BLaER1 treated with 17β-estradiol and CSF1 and Interleukin-3, amounts not matched to agents 10 nM and 100 nM (cell line): ENCODE data around the gene DAGLB.
"Not testable (repeated sequence)": the region's sequence is repeated elsewhere in the genome, so short reads cannot be mapped to it uniquely, and the experiment has no call there.

ENCODE experiments used
- H3K27ac ChIP-seq, 11 experiments: shearing (Covaris generic); formaldehyde crosslinking; 2 replicates each; pipeline ENCODE4 v1.8.1; 2022
- H3K27me3 ChIP-seq, 11 experiments: shearing (Covaris generic); formaldehyde crosslinking; 2 replicates each; pipeline ENCODE4 v1.8.1; 2022
- H3K36me3 ChIP-seq, 11 experiments: shearing (Covaris generic); formaldehyde crosslinking; 2 replicates each; pipeline ENCODE4 v1.8.1; 2022
- H3K4me1 ChIP-seq, 10 experiments: shearing (Covaris generic); formaldehyde crosslinking; 2 replicates each; pipeline ENCODE4 v1.8.1; 2022
- H3K4me2 ChIP-seq, 11 experiments: shearing (Covaris generic); formaldehyde crosslinking; 2 replicates each; pipeline ENCODE4 v1.8.1; 2022
- H3K4me3 ChIP-seq, 10 experiments: shearing (Covaris generic); formaldehyde crosslinking; 2 replicates each; pipeline ENCODE4 v1.8.1; 2022
- H3K9ac ChIP-seq, 11 experiments: shearing (Covaris generic); formaldehyde crosslinking; 2 replicates each; pipeline ENCODE4 v1.8.1; 2022
- H3K9me3 ChIP-seq, 11 experiments: shearing (Covaris generic); formaldehyde crosslinking; replicated peaks in 1 of 11; 2 replicates each; pipeline ENCODE4 v1.8.1; 2022
- H4K20me1 ChIP-seq, 11 experiments: shearing (Covaris generic); formaldehyde crosslinking; 2 replicates each; pipeline ENCODE4 v1.8.1; 2022
- Cebpa-rat ChIP-seq, 11 experiments: shearing (Covaris generic); IDR thresholded peaks; 2 replicates each; pipeline ENCODE4 v1.8.1; 2022

The DAGLB gene

DNA sequence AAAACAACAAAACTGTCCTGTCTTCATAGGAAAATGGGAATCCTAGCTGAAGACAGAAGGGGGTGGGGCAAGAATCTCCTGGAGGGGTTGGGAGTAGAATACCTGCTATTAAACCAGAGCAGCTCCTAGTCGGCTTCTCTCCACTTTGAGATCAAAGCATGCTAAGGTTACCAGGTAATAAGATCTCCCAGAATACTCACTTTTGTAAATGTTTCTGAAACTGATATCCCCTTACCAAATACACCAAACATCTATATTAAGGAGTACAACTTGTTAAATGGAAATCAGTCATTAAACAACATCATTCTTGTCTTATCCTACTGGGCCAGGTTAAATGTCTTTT lies 29.5 kb upstream of the DAGLB start:
- peaks cover 29 to 96% (median 67%) of the 10 kb centered on the region in 11 experiments for H3K36me3 ChIP-seq
- no peak for TF ChIP-seq Cebpa-rat (IDR thresholded peaks at IDR 0.05)
- peaks cover 94 to 100% (median 100%) of the 10 kb centered on the region in 11 experiments; a peak in 21 of 22 replicates for H4K20me1 ChIP-seq
- H3K9me3 ChIP-seq = no peaks in the 10 kb centered on the region
- H3K27me3 ChIP-seq = no peaks in the 10 kb centered on the region
- H3K9ac ChIP-seq = peak overlapping the region in 10 of 11 experiments; percentile 4 to 63 (median 47); a peak in 14 of 22 replicates
- peaks cover 70 to 80% (median 77%) of the 10 kb centered on the region in 10 experiments for H3K4me1 ChIP-seq
- peak overlapping the region; percentile 27 to 69 (median 55); a peak in 20 of 22 replicates for H3K27ac ChIP-seq
- 0 out of 20 replicates have a peak overlapping the region, but pooled peaks of 2 of the 10 experiments have one; percentile 6 to 28 for H3K4me3 ChIP-seq
- peak overlapping the region; percentile 78 to 96 (median 86) for H3K4me2 ChIP-seq

- H3K4me2 ChIP-seq = peak overlapping the region; percentile 78 to 96 (median 86)
- peak overlapping the region in 4 of 10 experiments; percentile 2 to 32 (median 8); a peak in 2 of 20 replicates for H3K4me3 ChIP-seq
- H3K27me3 ChIP-seq = no peaks in the 10 kb centered on the region
- H3K9ac ChIP-seq = peak overlapping the region; percentile 4 to 63 (median 46); a peak in 17 of 22 replicates
- H4K20me1 ChIP-seq = peaks cover 92 to 100% (median 99%) of the 10 kb centered on the region in 11 experiments; a peak in 21 of 22 replicates
- peaks cover 35 to 96% (median 70%) of the 10 kb centered on the region in 11 experiments for H3K36me3 ChIP-seq
- H3K27ac ChIP-seq = peak overlapping the region; percentile 27 to 69 (median 55); a peak in 20 of 22 replicates
- H3K4me1 ChIP-seq = peaks cover 64 to 75% (median 71%) of the 10 kb centered on the region in 10 experiments
- H3K9me3 ChIP-seq = no peaks in the 10 kb centered on the region
- no peak for TF ChIP-seq Cebpa-rat (IDR thresholded peaks at IDR 0.05)
These were observed 29.0 kb upstream of the DAGLB start for GRCh38 chr7:6476596-6477317.

DNA sequence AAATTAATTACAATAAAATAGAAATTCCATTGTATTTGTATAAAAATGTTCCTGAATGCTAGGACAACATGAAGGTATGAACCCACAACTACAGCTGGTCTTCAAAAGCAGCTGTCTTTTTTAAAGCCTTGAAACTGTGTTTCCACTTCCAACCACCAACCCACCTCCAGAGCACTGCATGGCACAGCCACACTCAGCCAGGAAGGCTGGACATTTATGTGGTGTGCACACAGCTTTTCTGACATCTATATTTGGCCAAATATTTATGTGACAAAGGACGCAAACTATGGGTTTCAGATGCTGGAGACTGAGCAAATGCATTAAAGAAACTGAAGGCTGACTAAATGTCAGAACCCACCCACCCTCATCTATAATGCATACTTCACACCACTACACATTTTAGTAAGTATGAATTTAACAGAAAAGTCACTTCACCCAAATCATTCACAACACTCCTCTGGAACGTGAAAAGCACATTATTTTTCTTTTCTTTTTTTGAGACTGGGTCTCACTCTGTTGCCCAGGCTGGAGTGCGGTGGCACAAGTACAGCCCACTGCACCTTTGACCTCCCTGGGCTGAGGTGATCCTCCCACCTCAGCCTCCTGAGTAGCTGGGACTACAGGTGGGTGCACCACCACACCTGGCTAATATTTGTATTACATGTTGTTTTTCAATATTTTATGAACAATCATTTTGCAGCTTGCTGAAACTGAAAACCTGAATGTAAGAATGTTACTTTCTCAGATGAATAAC lies 27.9 kb upstream of the DAGLB start:
- peak overlapping the region in 5 of 11 experiments; percentile 35 to 63 (median 58); a peak in 6 of 22 replicates for H3K9ac ChIP-seq
- no peaks in the 10 kb centered on the region for H3K27me3 ChIP-seq
- H3K4me3 ChIP-seq = peak overlapping the region in 1 of 10 experiments; percentile 9; a peak in 1 of 20 replicates
- H3K4me1 ChIP-seq = peaks cover 53 to 63% (median 60%) of the 10 kb centered on the region in 10 experiments
- peaks cover 81 to 97% (median 91%) of the 10 kb centered on the region in 11 experiments; a peak in 21 of 22 replicates for H4K20me1 ChIP-seq
- peak overlapping the region; percentile 78 to 96 (median 86) for H3K4me2 ChIP-seq
- H3K36me3 ChIP-seq = peaks cover 43 to 96% (median 68%) of the 10 kb centered on the region in 11 experiments
- H3K27ac ChIP-seq = peak overlapping the region in 5 of 11 experiments; percentile 54 to 69 (median 56); a peak in 5 of 22 replicates
- no peaks in the 10 kb centered on the region for H3K9me3 ChIP-seq
- no peak for TF ChIP-seq Cebpa-rat (IDR thresholded peaks at IDR 0.05)

- Histone ChIP-seq H3K9ac (no peak overlapping the region), H3K4me3 (no peak overlapping the region), H3K4me1 (peaks cover 0 to 25% (median 15%) of the 10 kb centered on the region in 10 experiments; a peak in 12 of 20 replicates), H4K20me1 (peaks cover 0 to 42% (median 18%) of the 10 kb centered on the region in 11 experiments; a peak in 12 of 22 replicates), H3K9me3 (peaks cover 0 to 34% (median 28%) of the 10 kb centered on the region in 11 experiments; a peak in 16 of 22 replicates), H3K27ac (no peak overlapping the region), H3K36me3 (peaks cover 92 to 100% (median 98%) of the 10 kb centered on the region in 11 experiments), H3K27me3 (no peaks in the 10 kb centered on the region), H3K4me2 (peak overlapping the region in 3 of 11 experiments; percentile 8 to 50 (median 39); a peak in 4 of 22 replicates)
- no peak for TF ChIP-seq Cebpa-rat (IDR thresholded peaks at IDR 0.05)
These were observed 18.1 kb upstream of the DAGLB start for GRCh38 chr7:6465862-6466261.

DNA sequence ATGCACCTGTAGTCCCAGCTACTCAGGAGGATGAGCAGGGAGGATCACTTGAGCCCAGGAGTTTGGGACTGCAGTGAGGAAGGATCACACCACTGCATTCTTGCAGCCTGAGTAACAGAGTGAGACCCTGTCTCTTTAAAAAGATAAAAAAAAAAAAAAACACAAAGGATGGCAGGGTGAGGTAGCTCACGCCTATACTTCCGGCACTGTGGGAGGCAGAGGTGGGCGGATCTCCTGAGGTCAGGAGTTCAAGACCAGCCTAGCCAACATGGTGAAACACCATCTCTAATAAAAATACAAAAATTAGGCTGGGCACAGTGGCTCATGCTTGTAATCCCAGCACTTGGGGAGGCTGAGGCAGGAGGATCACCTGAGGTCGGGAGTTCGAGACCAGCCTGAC lies 15.9 kb upstream of the DAGLB start:
- H3K9ac ChIP-seq, H3K4me3 ChIP-seq, H3K4me2 ChIP-seq, H3K27me3 ChIP-seq, H3K27ac ChIP-seq: not testable (repeated sequence)
- H3K9me3 ChIP-seq = peaks cover 0 to 26% (median 20%) of the 10 kb centered on the region in 11 experiments; a peak in 15 of 22 replicates
- H3K36me3 ChIP-seq = peaks cover 77 to 88% (median 84%) of the 10 kb centered on the region in 11 experiments
- H4K20me1 ChIP-seq = peaks cover 0 to 37% (median 9%) of the 10 kb centered on the region in 11 experiments; a peak in 9 of 22 replicates
- peaks cover 0 to 25% (median 15%) of the 10 kb centered on the region in 10 experiments; a peak in 12 of 20 replicates for H3K4me1 ChIP-seq

DNA sequence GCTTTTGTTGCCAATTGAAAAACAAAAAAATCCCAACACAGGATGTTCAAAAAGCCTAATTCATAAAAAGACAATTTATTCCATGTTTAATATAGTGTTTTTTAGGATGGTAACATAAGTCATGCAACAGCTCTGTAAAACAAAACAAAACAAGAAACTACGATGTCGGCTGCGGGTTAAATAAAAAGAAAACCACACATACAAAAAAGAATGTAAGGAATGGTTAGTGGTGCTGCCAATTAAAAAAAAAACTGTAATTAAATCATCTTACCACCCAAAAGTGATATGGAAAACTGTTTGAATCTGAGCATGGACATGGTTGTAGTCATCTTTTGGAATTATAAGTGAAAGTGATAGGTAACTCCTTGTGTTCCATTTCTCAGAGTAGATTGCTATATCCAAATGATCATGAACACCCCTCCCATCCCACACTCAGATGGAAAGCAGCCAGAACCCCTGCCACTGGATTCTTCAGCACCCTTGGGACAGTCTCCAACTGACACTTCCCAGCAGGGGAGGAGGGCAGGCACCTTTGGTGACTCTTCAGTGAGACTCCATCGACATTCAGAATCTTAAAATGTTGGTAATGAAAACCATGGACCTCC lies 14.3 kb upstream of the DAGLB start:
- Histone ChIP-seq H3K4me1 (peaks cover 0 to 14% (median 7%) of the 10 kb centered on the region in 10 experiments; a peak in 10 of 20 replicates), H3K36me3 (peaks cover 61 to 72% (median 68%) of the 10 kb centered on the region in 11 experiments), H3K9me3 (peaks cover 0 to 10% (median 5%) of the 10 kb centered on the region in 11 experiments; a peak in 13 of 22 replicates), H3K9ac (no peak overlapping the region), H3K4me3 (no peak overlapping the region), H4K20me1 (peaks cover 0 to 26% (median 9%) of the 10 kb centered on the region in 11 experiments; a peak in 9 of 22 replicates), H3K27ac (no peak overlapping the region; a peak in 1 of 22 replicates), H3K4me2 (no peak overlapping the region), H3K27me3 (no peaks in the 10 kb centered on the region)
- TF ChIP-seq Cebpa-rat (IDR thresholded peaks at IDR 0.05) = no peak

- Histone ChIP-seq H4K20me1 (peaks cover 0 to 17% (median 3%) of the 10 kb centered on the region in 11 experiments; a peak in 9 of 22 replicates), H3K9ac (no peak overlapping the region), H3K27ac (no peak overlapping the region), H3K4me1 (peaks cover 0 to 4% (median 0%) of the 10 kb centered on the region in 10 experiments; a peak in 5 of 20 replicates), H3K4me3 (no peak overlapping the region), H3K4me2 (no peak overlapping the region), H3K27me3 (no peaks in the 10 kb centered on the region), H3K36me3 (peaks cover 52 to 63% (median 58%) of the 10 kb centered on the region in 11 experiments), H3K9me3 (peaks cover 0 to under 1% (median 0%) of the 10 kb centered on the region in 11 experiments; a peak in 1 of 22 replicates)
- no peak for TF ChIP-seq Cebpa-rat (IDR thresholded peaks at IDR 0.05)
These were observed 13.3 kb upstream of the DAGLB start for GRCh38 chr7:6460990-6461584.

- Histone ChIP-seq H4K20me1 (peaks cover 0 to 16% (median 0%) of the 10 kb centered on the region in 11 experiments; a peak in 6 of 22 replicates), H3K27ac (no peak overlapping the region), H3K4me2 (no peak overlapping the region), H3K27me3 (no peaks in the 10 kb centered on the region), H3K4me3 (no peak overlapping the region), H3K9me3 (no peaks in the 10 kb centered on the region), H3K4me1 (peaks cover 0 to 7% (median 2%) of the 10 kb centered on the region in 10 experiments; a peak in 6 of 20 replicates), H3K36me3 (peaks cover 44 to 55% (median 50%) of the 10 kb centered on the region in 11 experiments), H3K9ac (no peak overlapping the region)
- TF ChIP-seq Cebpa-rat (IDR thresholded peaks at IDR 0.05) = no peak
These were observed 12.5 kb upstream of the DAGLB start for GRCh38 chr7:6460303-6460702.

GRCh38 chr7:6458676-6459075 lies 10.9 kb upstream of the DAGLB start:
- H4K20me1 ChIP-seq = peaks cover 0 to 16% (median 0%) of the 10 kb centered on the region in 11 experiments; a peak in 6 of 22 replicates
- H3K36me3 ChIP-seq = peaks cover 33 to 39% (median 37%) of the 10 kb centered on the region in 11 experiments
- H3K4me3 ChIP-seq = not testable (repeated sequence)

More at GRCh38 chr7:6458676-6459075, 10.9 kb upstream of the DAGLB start:
- not testable (repeated sequence) for H3K4me1 ChIP-seq, H3K27ac ChIP-seq, H3K9me3 ChIP-seq, H3K4me2 ChIP-seq, H3K9ac ChIP-seq, H3K27me3 ChIP-seq
